Choroid plexus epithelial cell (primary cell): ENCODE results near the gene IQCH.

Experiments used
- DNase-seq: peaks from one replicate; pipeline ENCODE4 v3.0.0-alpha.2; 2010; ENCODE audit warnings: low read depth
- H3K4me3 ChIP-seq: 2 replicates; pipeline ENCODE4 v1.5.1; 2011; ENCODE audit warnings: low read depth, mild to moderate bottlenecking, control low read depth, low read length, moderate library complexity
- CTCF ChIP-seq: conservative IDR thresholded peaks from 2 replicates; pipeline ENCODE4 v1.5.1; 2011; ENCODE audit warnings: low read depth, mild to moderate bottlenecking, control low read depth, inconsistent platforms, low read length, moderate library complexity

Gene IQCH

GRCh38 chr15:67366904-67367303, 112.3 kb downstream of the IQCH start:
- no peak for DNase-seq
- no peak for TF ChIP-seq CTCF
- no peak overlapping the region for H3K4me3 ChIP-seq

GRCh38 chr15:67369359-67369998, 114.9 kb downstream of the IQCH start:
- H3K4me3 ChIP-seq: no peak overlapping the region
- TF ChIP-seq CTCF: no peak
- no peak for DNase-seq

- H3K4me3 ChIP-seq: no peak overlapping the region
- DNase-seq: no peak
- TF ChIP-seq CTCF: no peak
Observed at GRCh38 chr15:67370206-67370954, 115.8 kb downstream of the IQCH start.

- H3K4me3 ChIP-seq: no peak overlapping the region
- no peak for DNase-seq
- TF ChIP-seq CTCF: no peak
Observed at GRCh38 chr15:67372543-67372942, 118.0 kb downstream of the IQCH start.

DNA sequence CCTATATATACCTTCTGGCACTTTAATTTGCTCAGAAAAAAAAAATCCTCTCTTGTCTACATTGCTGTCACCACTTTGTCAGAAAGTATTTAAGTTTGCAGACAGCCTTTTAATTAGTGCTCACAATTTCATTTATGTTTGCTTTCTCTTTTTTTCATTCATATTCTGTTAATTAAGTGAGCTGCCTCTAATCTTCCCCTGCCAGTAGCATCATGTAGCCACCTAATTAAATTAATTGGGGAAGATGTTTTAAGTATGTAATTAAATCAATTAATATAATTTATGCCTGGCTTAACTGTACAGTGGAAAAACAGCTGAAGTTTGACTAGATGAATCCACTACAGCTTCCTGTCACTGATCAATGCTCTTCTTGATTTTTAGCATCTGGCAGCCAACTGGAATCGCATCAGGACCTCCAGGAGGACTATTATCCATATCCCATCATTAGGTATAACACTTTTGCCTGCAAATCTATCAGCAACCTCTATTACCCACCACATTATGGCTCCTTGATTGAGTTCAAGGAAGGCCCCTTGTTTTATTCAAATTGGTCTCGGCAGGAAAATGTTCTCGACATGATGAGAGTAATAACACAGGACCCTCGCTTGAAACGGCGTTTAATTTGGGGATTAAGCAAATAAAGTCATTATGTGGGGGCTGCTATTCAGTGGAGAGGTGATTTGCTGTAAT, 118.5 kb downstream of the IQCH start:
- no peak for TF ChIP-seq CTCF
- no peak overlapping the region for H3K4me3 ChIP-seq
- DNase-seq: no peak

DNA sequence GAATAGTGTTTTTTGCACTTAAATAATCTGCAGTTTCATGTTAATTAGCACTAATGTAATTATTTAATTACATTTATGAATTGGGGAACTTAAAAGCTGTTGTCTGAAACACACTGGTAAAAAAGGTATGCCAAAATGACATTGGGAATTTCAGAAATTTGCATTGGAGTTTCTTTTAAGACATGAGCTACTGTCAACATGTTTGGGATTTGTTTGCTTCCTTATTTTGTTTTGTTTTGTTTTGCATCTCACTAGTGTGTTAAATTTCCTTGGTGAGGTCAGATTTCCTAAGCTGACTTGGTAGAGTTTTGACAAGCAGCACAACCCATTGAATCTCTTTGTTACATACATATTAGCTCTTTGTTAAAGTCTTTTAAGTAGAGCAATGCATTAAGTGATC, 119.4 kb downstream of the IQCH start:
- no peak for DNase-seq
- TF ChIP-seq CTCF: no peak
- H3K4me3 ChIP-seq: no peak overlapping the region
